ENCODE measurements around the gene IREB2. TPM values are rescaled to one million over a fixed set of nuclear protein-coding genes. Genes with fewer than 3 reads are reported as not detected.

IREB2 gene
- total and polyA plus RNA-seq, 2 experiments from 2014 or later: 23.4 to 68.4 TPM

- Histone ChIP-seq H3K36me3 (ENCODE audit: insufficient read depth) (no peaks in the 10 kb centered on the region), H3K27me3 (ENCODE audit: insufficient read depth) (no peaks in the 10 kb centered on the region), H3K4me1 (ENCODE audit: insufficient read depth) (0 out of 2 replicates have a peak, but pooled peaks cover 4% of the 10 kb centered on the region), H3K9me2 (ENCODE audit: insufficient read depth) (no peaks in the 10 kb centered on the region), H3K4me2 (no peak overlapping the region), H3K79me2 (replicated peaks; ENCODE audit: insufficient read depth) (peaks cover 9% of the 10 kb centered on the region), H4K20me1 (replicated peaks; ENCODE audit: insufficient read depth) (no peaks in the 10 kb centered on the region), H3K27ac (ENCODE audit: low read depth) (no peak overlapping the region), H3F3A (replicated peaks; ENCODE audit: low read depth) (no peaks in the 10 kb centered on the region), H3K4me3 (no peak overlapping the region), H2AFZ (no peak overlapping the region)
- H3K36me3 Mint-ChIP-seq (ENCODE audit: low read depth): peaks cover 4% of the 10 kb centered on the region; the same call in 2 of the 3 replicates
- peaks cover 3% of the 10 kb centered on the region for H3K4me1 Mint-ChIP-seq
- no peak overlapping the region for H3K27ac Mint-ChIP-seq
- no peak overlapping the region for H3K4me3 Mint-ChIP-seq
- DNase-seq (ENCODE audit: low spot score): no peak
- no peaks in the 10 kb centered on the region for H3K9me3 Mint-ChIP-seq
- no peaks in the 10 kb centered on the region for H3K27me3 Mint-ChIP-seq (ENCODE audit: insufficient read depth, low read depth, poor library complexity)
- TF ChIP-seq ZNF331 (CRISPR knock-in tag; IDR thresholded peaks at IDR 0.05; ENCODE audit: low read depth): no peak
- no peak for TF ChIP-seq JUNB (IDR thresholded peaks at IDR 0.05; ENCODE audit: unreplicated experiment)
- TF ChIP-seq EZH2 (IDR thresholded peaks at IDR 0.05; ENCODE audit: low read depth, unreplicated experiment): no peak
- TF ChIP-seq, protein P1, sequence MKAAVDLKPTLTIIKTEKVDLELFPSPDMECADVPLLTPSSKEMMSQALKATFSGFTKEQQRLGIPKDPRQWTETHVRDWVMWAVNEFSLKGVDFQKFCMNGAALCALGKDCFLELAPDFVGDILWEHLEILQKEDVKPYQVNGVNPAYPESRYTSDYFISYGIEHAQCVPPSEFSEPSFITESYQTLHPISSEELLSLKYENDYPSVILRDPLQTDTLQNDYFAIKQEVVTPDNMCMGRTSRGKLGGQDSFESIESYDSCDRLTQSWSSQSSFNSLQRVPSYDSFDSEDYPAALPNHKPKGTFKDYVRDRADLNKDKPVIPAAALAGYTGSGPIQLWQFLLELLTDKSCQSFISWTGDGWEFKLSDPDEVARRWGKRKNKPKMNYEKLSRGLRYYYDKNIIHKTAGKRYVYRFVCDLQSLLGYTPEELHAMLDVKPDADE (IDR thresholded peaks at IDR 0.05): no peak
- no peak for TF ChIP-seq ZNF114 (CRISPR knock-in tag; IDR thresholded peaks at IDR 0.05)
- no peak for TF ChIP-seq NANOG (IDR thresholded peaks at IDR 0.05; ENCODE audit: borderline replicate concordance)
- no peak for TF ChIP-seq CREB1 (CRISPR knock-in tag; IDR thresholded peaks at IDR 0.05; ENCODE audit: low read depth)
- no peak for TF ChIP-seq POLR2AphosphoS5 (IDR thresholded peaks at IDR 0.05; ENCODE audit: low read depth)
- no peak for TF ChIP-seq CTCF (conservative IDR thresholded peaks at IDR 0.05; ENCODE audit: low read depth in 2 of 2)
- no peak for TF ChIP-seq STAT1 (IDR thresholded peaks at IDR 0.05; ENCODE audit: unreplicated experiment)
- TF ChIP-seq, protein P2, sequence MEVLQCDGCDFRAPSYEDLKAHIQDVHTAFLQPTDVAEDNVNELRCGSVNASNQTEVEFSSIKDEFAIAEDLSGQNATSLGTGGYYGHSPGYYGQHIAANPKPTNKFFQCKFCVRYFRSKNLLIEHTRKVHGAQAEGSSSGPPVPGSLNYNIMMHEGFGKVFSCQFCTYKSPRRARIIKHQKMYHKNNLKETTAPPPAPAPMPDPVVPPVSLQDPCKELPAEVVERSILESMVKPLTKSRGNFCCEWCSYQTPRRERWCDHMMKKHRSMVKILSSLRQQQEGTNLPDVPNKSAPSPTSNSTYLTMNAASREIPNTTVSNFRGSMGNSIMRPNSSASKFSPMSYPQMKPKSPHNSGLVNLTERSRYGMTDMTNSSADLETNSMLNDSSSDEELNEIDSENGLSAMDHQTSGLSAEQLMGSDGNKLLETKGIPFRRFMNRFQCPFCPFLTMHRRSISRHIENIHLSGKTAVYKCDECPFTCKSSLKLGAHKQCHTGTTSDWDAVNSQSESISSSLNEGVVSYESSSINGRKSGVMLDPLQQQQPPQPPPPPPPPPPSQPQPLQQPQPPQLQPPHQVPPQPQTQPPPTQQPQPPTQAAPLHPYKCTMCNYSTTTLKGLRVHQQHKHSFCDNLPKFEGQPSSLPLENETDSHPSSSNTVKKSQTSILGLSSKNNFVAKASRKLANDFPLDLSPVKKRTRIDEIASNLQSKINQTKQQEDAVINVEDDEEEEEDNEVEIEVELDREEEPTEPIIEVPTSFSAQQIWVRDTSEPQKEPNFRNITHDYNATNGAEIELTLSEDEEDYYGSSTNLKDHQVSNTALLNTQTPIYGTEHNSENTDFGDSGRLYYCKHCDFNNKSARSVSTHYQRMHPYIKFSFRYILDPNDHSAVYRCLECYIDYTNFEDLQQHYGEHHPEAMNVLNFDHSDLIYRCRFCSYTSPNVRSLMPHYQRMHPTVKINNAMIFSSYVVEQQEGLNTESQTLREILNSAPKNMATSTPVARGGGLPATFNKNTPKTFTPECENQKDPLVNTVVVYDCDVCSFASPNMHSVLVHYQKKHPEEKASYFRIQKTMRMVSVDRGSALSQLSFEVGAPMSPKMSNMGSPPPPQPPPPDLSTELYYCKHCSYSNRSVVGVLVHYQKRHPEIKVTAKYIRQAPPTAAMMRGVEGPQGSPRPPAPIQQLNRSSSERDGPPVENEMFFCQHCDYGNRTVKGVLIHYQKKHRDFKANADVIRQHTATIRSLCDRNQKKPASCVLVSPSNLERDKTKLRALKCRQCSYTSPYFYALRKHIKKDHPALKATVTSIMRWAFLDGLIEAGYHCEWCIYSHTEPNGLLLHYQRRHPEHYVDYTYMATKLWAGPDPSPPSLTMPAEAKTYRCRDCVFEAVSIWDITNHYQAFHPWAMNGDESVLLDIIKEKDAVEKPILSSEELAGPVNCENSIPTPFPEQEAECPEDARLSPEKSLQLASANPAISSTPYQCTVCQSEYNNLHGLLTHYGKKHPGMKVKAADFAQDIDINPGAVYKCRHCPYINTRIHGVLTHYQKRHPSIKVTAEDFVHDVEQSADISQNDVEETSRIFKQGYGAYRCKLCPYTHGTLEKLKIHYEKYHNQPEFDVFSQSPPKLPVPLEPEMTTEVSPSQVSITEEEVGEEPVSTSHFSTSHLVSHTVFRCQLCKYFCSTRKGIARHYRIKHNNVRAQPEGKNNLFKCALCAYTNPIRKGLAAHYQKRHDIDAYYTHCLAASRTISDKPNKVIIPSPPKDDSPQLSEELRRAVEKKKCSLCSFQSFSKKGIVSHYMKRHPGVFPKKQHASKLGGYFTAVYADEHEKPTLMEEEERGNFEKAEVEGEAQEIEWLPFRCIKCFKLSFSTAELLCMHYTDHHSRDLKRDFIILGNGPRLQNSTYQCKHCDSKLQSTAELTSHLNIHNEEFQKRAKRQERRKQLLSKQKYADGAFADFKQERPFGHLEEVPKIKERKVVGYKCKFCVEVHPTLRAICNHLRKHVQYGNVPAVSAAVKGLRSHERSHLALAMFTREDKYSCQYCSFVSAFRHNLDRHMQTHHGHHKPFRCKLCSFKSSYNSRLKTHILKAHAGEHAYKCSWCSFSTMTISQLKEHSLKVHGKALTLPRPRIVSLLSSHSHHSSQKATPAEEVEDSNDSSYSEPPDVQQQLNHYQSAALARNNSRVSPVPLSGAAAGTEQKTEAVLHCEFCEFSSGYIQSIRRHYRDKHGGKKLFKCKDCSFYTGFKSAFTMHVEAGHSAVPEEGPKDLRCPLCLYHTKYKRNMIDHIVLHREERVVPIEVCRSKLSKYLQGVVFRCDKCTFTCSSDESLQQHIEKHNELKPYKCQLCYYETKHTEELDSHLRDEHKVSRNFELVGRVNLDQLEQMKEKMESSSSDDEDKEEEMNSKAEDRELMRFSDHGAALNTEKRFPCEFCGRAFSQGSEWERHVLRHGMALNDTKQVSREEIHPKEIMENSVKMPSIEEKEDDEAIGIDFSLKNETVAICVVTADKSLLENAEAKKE (CRISPR knock-in tag; IDR thresholded peaks at IDR 0.05): no peak
- TF ChIP-seq, protein P3, sequence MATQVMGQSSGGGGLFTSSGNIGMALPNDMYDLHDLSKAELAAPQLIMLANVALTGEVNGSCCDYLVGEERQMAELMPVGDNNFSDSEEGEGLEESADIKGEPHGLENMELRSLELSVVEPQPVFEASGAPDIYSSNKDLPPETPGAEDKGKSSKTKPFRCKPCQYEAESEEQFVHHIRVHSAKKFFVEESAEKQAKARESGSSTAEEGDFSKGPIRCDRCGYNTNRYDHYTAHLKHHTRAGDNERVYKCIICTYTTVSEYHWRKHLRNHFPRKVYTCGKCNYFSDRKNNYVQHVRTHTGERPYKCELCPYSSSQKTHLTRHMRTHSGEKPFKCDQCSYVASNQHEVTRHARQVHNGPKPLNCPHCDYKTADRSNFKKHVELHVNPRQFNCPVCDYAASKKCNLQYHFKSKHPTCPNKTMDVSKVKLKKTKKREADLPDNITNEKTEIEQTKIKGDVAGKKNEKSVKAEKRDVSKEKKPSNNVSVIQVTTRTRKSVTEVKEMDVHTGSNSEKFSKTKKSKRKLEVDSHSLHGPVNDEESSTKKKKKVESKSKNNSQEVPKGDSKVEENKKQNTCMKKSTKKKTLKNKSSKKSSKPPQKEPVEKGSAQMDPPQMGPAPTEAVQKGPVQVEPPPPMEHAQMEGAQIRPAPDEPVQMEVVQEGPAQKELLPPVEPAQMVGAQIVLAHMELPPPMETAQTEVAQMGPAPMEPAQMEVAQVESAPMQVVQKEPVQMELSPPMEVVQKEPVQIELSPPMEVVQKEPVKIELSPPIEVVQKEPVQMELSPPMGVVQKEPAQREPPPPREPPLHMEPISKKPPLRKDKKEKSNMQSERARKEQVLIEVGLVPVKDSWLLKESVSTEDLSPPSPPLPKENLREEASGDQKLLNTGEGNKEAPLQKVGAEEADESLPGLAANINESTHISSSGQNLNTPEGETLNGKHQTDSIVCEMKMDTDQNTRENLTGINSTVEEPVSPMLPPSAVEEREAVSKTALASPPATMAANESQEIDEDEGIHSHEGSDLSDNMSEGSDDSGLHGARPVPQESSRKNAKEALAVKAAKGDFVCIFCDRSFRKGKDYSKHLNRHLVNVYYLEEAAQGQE (IDR thresholded peaks at IDR 0.05; ENCODE audit: unreplicated experiment): no peak
- TF ChIP-seq EZH2phosphoT487 (IDR thresholded peaks at IDR 0.05; ENCODE audit: unreplicated experiment): no peak
- ATAC-seq: no peak
Measured at GRCh38 chr15:78434134-78434533, 3.9 kb upstream of the IREB2 start.

Measured in GM23338 (cell line).